Measurements from ENCODE around the gene HSF2BP. TPM values are rescaled to one million over a fixed set of nuclear protein-coding genes. Genes with fewer than 3 reads are reported as not detected.

Gene HSF2BP
- total and polyA plus RNA-seq, 2 of the 8 experiments (the other 6 are each of a cell fraction or from before 2014, with no cell fraction given) = 0.51 to 0.93 TPM

GRCh38 chr21:43572446-43572845 lies 86.8 kb downstream of the HSF2BP start:
- H2BK15ac ChIP-seq (ENCODE audit: low read length) = 0 out of 2 replicates have a peak overlapping the region, but pooled peaks have one; percentile 8
- no peak overlapping the region for H3K27ac ChIP-seq (ENCODE audit: low read depth, low read length)
- no peaks in the 10 kb centered on the region for H3K36me3 ChIP-seq (ENCODE audit: control insufficient read depth in 2 of 4, insufficient read depth in 4 of 4, low read length in 3 of 4)
- ChIA-PET POLR2A (ENCODE audit: partially characterized antibody) (no interaction called here), CTCF (ENCODE audit: partially characterized antibody) (no interaction called here)
- H3K9me3 ChIP-seq (ENCODE audit: insufficient read depth in 2 of 2, low read depth in 1 of 2, low read length in 1 of 2) = no peaks in the 10 kb centered on the region
- H3K23me2 ChIP-seq (ENCODE audit: low read depth, low read length) = no peaks in the 10 kb centered on the region
- no peak overlapping the region for H4K91ac ChIP-seq (replicated peaks; ENCODE audit: insufficient read length, low read length)
- H3K14ac ChIP-seq (ENCODE audit: insufficient read length) = no peak overlapping the region
- no peak overlapping the region for H3K56ac ChIP-seq (replicated peaks; ENCODE audit: insufficient read length, low read depth, low read length)
- H2BK12ac ChIP-seq (ENCODE audit: low read depth, low read length) = no peak overlapping the region
- H3K79me2 ChIP-seq (ENCODE audit: control insufficient read depth in 1 of 2, insufficient read depth in 2 of 2, low read length in 2 of 2) = no peaks in the 10 kb centered on the region
- no peak overlapping the region for H2AFZ ChIP-seq (ENCODE audit: low read length)
- 0 out of 7 replicates have a peak, but pooled peaks cover 0 to 2% (median 0%) of the 10 kb centered on the region in 4 experiments for H3K27me3 ChIP-seq (replicated peaks in 1 of 4; ENCODE audit: control insufficient read depth in 3 of 4, extremely low read depth in 1 of 4, insufficient read depth in 3 of 4, low read length in 3 of 4)
- no peak overlapping the region for H4K5ac ChIP-seq (ENCODE audit: insufficient read length, low read depth, low read length)
- FAIRE-seq (no peak), DNase-seq (ENCODE audit: low read depth in 1 of 2, low spot score in 2 of 2) (no peak)
- H3K23ac ChIP-seq (ENCODE audit: insufficient read length) = no peak overlapping the region
- no peak overlapping the region for H3K4me3 ChIP-seq (ENCODE audit: extremely low read depth in 1 of 4, insufficient read depth in 2 of 4, low read depth in 3 of 4, low read length in 4 of 4)
- no peak overlapping the region for H2AK5ac ChIP-seq (ENCODE audit: low read depth, low read length)
- peaks cover 0 to 3% (median 1%) of the 10 kb centered on the region in 4 experiments; a peak in 2 of 7 replicates for H3K4me1 ChIP-seq (replicated peaks in 1 of 4; ENCODE audit: control insufficient read depth in 3 of 4, insufficient read depth in 4 of 4, low read length in 3 of 4)
- H3K18ac ChIP-seq (ENCODE audit: extremely low read depth, low read length) = no peak overlapping the region
- no peak overlapping the region for H2BK20ac ChIP-seq (ENCODE audit: low read length)
- no peaks in the 10 kb centered on the region for H4K20me1 ChIP-seq (replicated peaks in 1 of 2; ENCODE audit: control insufficient read depth in 1 of 2, insufficient read depth in 2 of 2, low read length in 2 of 2)
- 72% methylated on average over 5 of the region's 5 CpGs; no CpG with 5 or more reads in 1 of the 2 experiments for WGBS, 2 experiments (ENCODE audit: extremely low coverage in 1 of 2, insufficient coverage in 1 of 2, insufficient read length in 1 of 2, insufficient replicate concordance in 2 of 2, low coverage in 1 of 2, low lambda C conversion rate in 2 of 2, missing lambda C conversion rate in 1 of 2)
- H4K8ac ChIP-seq (ENCODE audit: extremely low read depth, insufficient read depth, low read length) = no peak overlapping the region
- no peak overlapping the region for H2BK120ac ChIP-seq (replicated peaks; ENCODE audit: low read depth, low read length)
- TF ChIP-seq E2F6 (IDR thresholded peaks at IDR 0.05) = no peak
- no peak for TF ChIP-seq TAF1 (IDR thresholded peaks at IDR 0.05; ENCODE audit: low read depth, low read length)
- no peak for TF ChIP-seq CHD1 (IDR thresholded peaks at IDR 0.05; ENCODE audit: low read depth, low read length)
- no peak for TF ChIP-seq GABPA (IDR thresholded peaks at IDR 0.05; ENCODE audit: borderline replicate concordance, insufficient read depth, low read length)
- no peak for TF ChIP-seq RAD21 (IDR thresholded peaks at IDR 0.05 in 1 of 2, conservative IDR thresholded peaks at IDR 0.05 in 1 of 2; ENCODE audit: low read depth in 2 of 2, low read length in 2 of 2)
- no peak for TF ChIP-seq CTCF (IDR thresholded peaks at IDR 0.05; ENCODE audit: control extremely low read depth in 1 of 3, insufficient read depth in 1 of 3, low read depth in 1 of 3, low read length in 3 of 3)
- no peak for TF ChIP-seq KDM1A (IDR thresholded peaks at IDR 0.05; ENCODE audit: borderline replicate concordance, low read length)
- no peak for TF ChIP-seq SP2 (IDR thresholded peaks at IDR 0.05; ENCODE audit: low read length)
- no peak overlapping the region for H3K4ac ChIP-seq (replicated peaks; ENCODE audit: insufficient read length, low read depth, low read length)
- no peaks in the 10 kb centered on the region for H3K79me1 ChIP-seq (ENCODE audit: low read depth, low read length)
- H2BK5ac ChIP-seq (ENCODE audit: low read depth, low read length) = no peak overlapping the region
- no peak overlapping the region for H3K4me2 ChIP-seq (ENCODE audit: insufficient read depth in 1 of 2, low read depth in 2 of 2, low read length in 2 of 2)
- H3K9ac ChIP-seq (replicated peaks in 1 of 4; ENCODE audit: extremely low read depth in 1 of 4, low read depth in 3 of 4, low read length in 3 of 4) = no peak overlapping the region
